Measurements from ENCODE around the gene WNT3A.

Gene WNT3A

DNA sequence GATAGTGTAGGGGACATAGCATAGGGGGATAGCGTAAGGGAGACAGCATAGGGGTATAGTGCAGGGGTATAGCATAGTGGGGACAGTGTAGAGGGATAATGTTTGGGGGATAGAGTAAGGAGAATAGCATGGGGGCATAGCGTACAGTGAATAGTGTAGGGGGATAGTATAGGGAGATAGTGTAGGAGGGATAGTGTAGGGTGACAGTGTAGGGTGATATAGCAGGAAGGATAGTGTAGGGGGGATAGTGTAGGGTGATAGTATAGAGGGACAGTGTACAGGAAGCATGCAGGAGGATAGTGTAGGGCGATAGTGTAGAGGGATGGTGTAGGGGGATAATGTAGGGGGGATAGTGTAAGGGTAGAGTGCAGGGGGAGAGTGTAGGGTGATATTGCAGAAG, 64.1 kb downstream of the WNT3A start:
- no peaks in the 10 kb centered on the region for H3K36me3 ChIP-seq
- H3K27me3 ChIP-seq, result peaks cover 6% of the 10 kb centered on the region; the same call in 1 of the 2 replicates
- H3K4me3 ChIP-seq (ENCODE audit: low read depth, low read length), result no peak overlapping the region
- peaks cover 10% of the 10 kb centered on the region; the same call in 1 of the 2 replicates for H3K4me1 ChIP-seq
- TF ChIP-seq CTCF (IDR thresholded peaks at IDR 0.05; ENCODE audit: low read depth, low read length), result no peak
- no peak for DNase-seq
- H3K9me3 ChIP-seq, result no peaks in the 10 kb centered on the region

GRCh38 chr1:228071839-228072657, 65.2 kb downstream of the WNT3A start:
- no peak for TF ChIP-seq CTCF (IDR thresholded peaks at IDR 0.05; ENCODE audit: low read depth, low read length)
- Histone ChIP-seq H3K9me3 (no peaks in the 10 kb centered on the region), H3K36me3 (no peaks in the 10 kb centered on the region), H3K4me1 (peaks cover 10% of the 10 kb centered on the region; the same call in 1 of the 2 replicates), H3K4me3 (ENCODE audit: low read depth, low read length) (no peak overlapping the region), H3K27me3 (peaks cover 4% of the 10 kb centered on the region; the same call in 1 of the 2 replicates)
- no peak for DNase-seq

DNA sequence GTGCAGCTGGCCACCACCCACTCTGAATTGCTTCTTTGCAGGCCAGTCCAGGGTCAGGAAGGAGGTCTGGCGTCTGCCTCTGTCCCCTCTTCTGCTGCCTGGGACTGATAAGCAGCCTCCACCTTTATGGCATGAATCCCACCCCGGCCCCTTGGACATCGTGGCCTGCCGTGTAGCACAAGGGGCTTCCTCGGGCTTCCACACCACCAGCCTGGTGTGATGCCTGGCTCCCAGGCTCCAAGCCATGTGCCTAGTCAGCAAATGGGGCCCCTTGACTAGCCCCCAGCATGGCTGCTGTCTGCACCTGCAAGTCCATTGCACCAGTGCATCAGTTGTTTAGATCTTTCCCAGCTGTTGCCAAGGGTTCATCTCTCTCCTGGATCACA, 65.9 kb downstream of the WNT3A start:
- DNase-seq, result no peak
- TF ChIP-seq CTCF (IDR thresholded peaks at IDR 0.05; ENCODE audit: low read depth, low read length), result no peak
- H3K27me3 ChIP-seq, result no peaks in the 10 kb centered on the region

GRCh38 chr1:228073061-228073856, 66.5 kb downstream of the WNT3A start:
- Histone ChIP-seq H3K9me3 (no peaks in the 10 kb centered on the region), H3K4me3 (ENCODE audit: low read depth, low read length) (no peak overlapping the region), H3K4me1 (peaks cover 10% of the 10 kb centered on the region; the same call in 1 of the 2 replicates), H3K36me3 (no peaks in the 10 kb centered on the region), H3K27me3 (no peaks in the 10 kb centered on the region)
- DNase-seq, result no peak
- TF ChIP-seq CTCF (IDR thresholded peaks at IDR 0.05; ENCODE audit: low read depth, low read length), result no peak

More for the DNA sequence above, 65.9 kb downstream of the WNT3A start:
- Histone ChIP-seq H3K4me3 (ENCODE audit: low read depth, low read length) (no peak overlapping the region), H3K9me3 (no peaks in the 10 kb centered on the region), H3K4me1 (peaks cover 10% of the 10 kb centered on the region; the same call in 1 of the 2 replicates), H3K36me3 (no peaks in the 10 kb centered on the region)

GRCh38 chr1:228073857-228074545, 67.2 kb downstream of the WNT3A start:
- peak; percentile 61 for DNase-seq
- no peaks in the 10 kb centered on the region for H3K36me3 ChIP-seq
- peaks cover 10% of the 10 kb centered on the region; the same call in 1 of the 2 replicates for H3K4me1 ChIP-seq
- H3K27me3 ChIP-seq, result no peaks in the 10 kb centered on the region
- no peaks in the 10 kb centered on the region for H3K9me3 ChIP-seq
- 0 out of 2 replicates have a peak, but pooled peaks have one; percentile 14 for TF ChIP-seq CTCF (IDR thresholded peaks at IDR 0.05; ENCODE audit: low read depth, low read length)
- no peak overlapping the region for H3K4me3 ChIP-seq (ENCODE audit: low read depth, low read length)
